HCT116 (cell line): ENCODE measurements around the gene MMD. TPM values are rescaled to one million over a fixed set of nuclear protein-coding genes. Genes with fewer than 3 reads are reported as not detected.

Source experiments
- ATAC-seq: fragments of 200-7000 bp; cut with Tn5 transposase; 2 replicates; pipeline ENCODE4 v1.9.1; 2020; ENCODE audit warnings: mild to moderate bottlenecking, moderate library complexity
- BruUV-seq: library from RNA; stranded (reverse); fragments of 400-500 nt; replicated peaks from 2 replicates; lab custom pipeline; 2021; lab: Mats Ljungman, UMichigan
- CTCF ChIA-PET: fragments of 300-600 bp; sonication (Branson Sonifier 250); formaldehyde crosslinking; loops from one replicate; lab custom pipeline; 2021; ENCODE audit warnings: antibody characterized with exemption; lab: Charles Lee
- POLR2A ChIA-PET: fragments of 300-600, 350-600 bp; sonication (Branson Sonifier 250); formaldehyde crosslinking; loops from one replicate; lab custom pipeline; 2021; ENCODE audit warnings: antibody characterized with exemption; lab: Charles Lee
- RAD21 ChIA-PET, 2 experiments: fragments of 300-600 bp; sonication (Branson Sonifier 250); formaldehyde crosslinking; loops; one replicate each; lab custom pipeline; 2023; ENCODE audit warnings: low total read pairs in 2 of 2; ENCODE audit not compliant: uncharacterized antibody in 2 of 2, unreplicated experiment in 2 of 2, low non-redundant PET in 1 of 2; lab: Charles Lee
- DNase-seq: peaks from one replicate; pipeline ENCODE4 v3.0.0-alpha.2; 2010; ENCODE audit warnings: low read depth, low spot score
- H2AFZ ChIP-seq: fragments of 200-600 bp; shearing (Covaris generic), sonication (generic); 2 replicates; pipeline ENCODE4 v1.6.1; 2017; ENCODE audit warnings: low read depth, mixed run types, mixed read lengths, antibody characterized with exemption, low read length; ENCODE audit not compliant: poor library complexity, severe bottlenecking
- H3K27ac ChIP-seq: 2 replicates; pipeline ENCODE4 v1.5.1; 2012; ENCODE audit warnings: low read depth, low read length
- H3K27me3 ChIP-seq: fragments of 200-600 bp; sonication (generic); 2 replicates; pipeline ENCODE4 v1.6.1; 2016; ENCODE audit warnings: mixed run types, low read length, mixed read lengths; ENCODE audit not compliant: insufficient read depth
- H3K36me3 ChIP-seq, 2 experiments: fragments of 200-500 bp in 1 of 2; fragments of 200-600 bp in 1 of 2; sonication (Bioruptor generic) in 1 of 2; sonication (generic) in 1 of 2; 2 replicates each; pipeline versions ENCODE4 v1.5.1 to v1.6.1; 2014 to 2016; ENCODE audit warnings: low read length in 2 of 2, inconsistent platforms in 1 of 2, mixed read lengths in 1 of 2, mixed run types in 1 of 2; ENCODE audit not compliant: insufficient read depth in 2 of 2, control insufficient read depth in 1 of 2
- H3K4me1 ChIP-seq, 2 experiments: fragments of 200-600 bp in 1 of 2; sonication (generic) in 1 of 2; 2 replicates each; pipeline versions ENCODE4 v1.5.1 to v1.6.1; 2012 to 2017; ENCODE audit warnings: low read length in 2 of 2, inconsistent platforms in 1 of 2, mild to moderate bottlenecking in 1 of 2, mixed read lengths in 1 of 2, mixed run types in 1 of 2, moderate library complexity in 1 of 2; ENCODE audit not compliant: insufficient read depth in 2 of 2, control insufficient read depth in 1 of 2
- H3K4me2 ChIP-seq: fragments of 200-600 bp; sonication (generic); 2 replicates; pipeline ENCODE4 v1.6.1; 2017; ENCODE audit warnings: mixed run types, low read length, mixed read lengths
- H3K4me3 ChIP-seq, 2 experiments: fragments of 200-600 bp in 1 of 2; sonication (generic) in 1 of 2; replicated peaks in 1 of 2; 2 replicates each; pipeline ENCODE4 v1.5.1; 2011 to 2016; ENCODE audit warnings: low read length in 2 of 2, control low read depth in 1 of 2, low read depth in 1 of 2, mild to moderate bottlenecking in 1 of 2, mixed read lengths in 1 of 2, mixed run types in 1 of 2
- H3K79me2 ChIP-seq: fragments of 200-600 bp; sonication (generic); 2 replicates; pipeline ENCODE4 v1.6.1; 2017; ENCODE audit warnings: mild to moderate bottlenecking, mixed run types, low read length, moderate library complexity, mixed read lengths; ENCODE audit not compliant: insufficient read depth
- H3K9ac ChIP-seq: fragments of 200-600 bp; sonication (generic); 2 replicates; pipeline ENCODE4 v1.6.1; 2016; ENCODE audit warnings: low read length, mixed read lengths
- H3K9me2 ChIP-seq: fragments of 200-600 bp; sonication (generic), shearing (Covaris generic); 2 replicates; pipeline ENCODE4 v1.6.1; 2017; ENCODE audit warnings: mixed run types, mild to moderate bottlenecking, moderate library complexity; ENCODE audit not compliant: insufficient read depth
- H3K9me3 ChIP-seq, 2 experiments: fragments of 200-500 bp in 1 of 2; fragments of 200-600 bp in 1 of 2; sonication (Bioruptor generic) in 1 of 2; sonication (generic) in 1 of 2; 2 replicates each; pipeline ENCODE4 v1.6.1; 2014 to 2017; ENCODE audit warnings: low read length in 2 of 2, mixed read lengths in 2 of 2, inconsistent platforms in 1 of 2, low read depth in 1 of 2, mild to moderate bottlenecking in 1 of 2, mixed run types in 1 of 2, moderate library complexity in 1 of 2; ENCODE audit not compliant: control insufficient read depth in 1 of 2, insufficient read depth in 1 of 2
- H4K20me1 ChIP-seq: fragments of 200-600 bp; sonication (generic), shearing (Covaris generic); 2 replicates; pipeline ENCODE4 v1.6.1; 2017; ENCODE audit warnings: mixed run types, mild to moderate bottlenecking, moderate library complexity; ENCODE audit not compliant: insufficient read depth
- ATF3 ChIP-seq: IDR thresholded peaks from 2 replicates; pipeline ENCODE4 v1.6.1; 2012
- CEBPB ChIP-seq: IDR thresholded peaks from 2 replicates; pipeline ENCODE4 v1.6.1; 2012; ENCODE audit warnings: low read depth
- CTCF ChIP-seq, 3 experiments: fragments of 200-600 bp in 1 of 3; sonication (generic) in 1 of 3; IDR thresholded peaks in 2 of 3; conservative IDR thresholded peaks in 1 of 3; 2 replicates each; pipeline ENCODE4 v1.5.1; 2012 to 2017; ENCODE audit warnings: low read depth in 2 of 3, low read length in 2 of 3, antibody characterized with exemption in 1 of 3, borderline replicate concordance in 1 of 3, control low read depth in 1 of 3, mild to moderate bottlenecking in 1 of 3, mixed read lengths in 1 of 3, mixed run types in 1 of 3, moderate library complexity in 1 of 3; ENCODE audit not compliant: insufficient read depth in 1 of 3
- ELF1 ChIP-seq: IDR thresholded peaks from 2 replicates; pipeline ENCODE4 v1.6.1; 2012; ENCODE audit warnings: low read depth, borderline replicate concordance
- EZH2 ChIP-seq: fragments of 200-600 bp; sonication (generic); IDR thresholded peaks from 2 replicates; pipeline ENCODE4 v1.6.1; 2017; ENCODE audit warnings: antibody characterized with exemption, mixed run types
- EZH2phosphoT487 ChIP-seq: fragments of 200-600 bp; IDR thresholded peaks from 2 replicates; pipeline ENCODE4 v1.6.1; 2018; ENCODE audit warnings: antibody characterized with exemption, borderline replicate concordance
- JUND ChIP-seq: IDR thresholded peaks from 2 replicates; pipeline ENCODE4 v1.6.1; 2012
- MAX ChIP-seq: IDR thresholded peaks from 2 replicates; pipeline ENCODE4 v1.6.1; 2012
- POLR2AphosphoS5 ChIP-seq: IDR thresholded peaks from 2 replicates; pipeline ENCODE4 v1.6.1; 2011; ENCODE audit warnings: mild to moderate bottlenecking, low read depth, low read length, moderate library complexity
- RAD21 ChIP-seq: IDR thresholded peaks from 2 replicates; pipeline ENCODE4 v1.6.1; 2012; ENCODE audit warnings: low read depth, mild to moderate bottlenecking
- REST ChIP-seq: IDR thresholded peaks from 2 replicates; pipeline ENCODE4 v1.6.1; 2012; ENCODE audit warnings: low read depth
- SIN3A ChIP-seq: IDR thresholded peaks from 2 replicates; pipeline ENCODE4 v1.6.1; 2012; ENCODE audit warnings: low read depth
- SP1 ChIP-seq: IDR thresholded peaks from 2 replicates; pipeline ENCODE4 v1.6.1; 2012; ENCODE audit warnings: low read depth
- SRF ChIP-seq: IDR thresholded peaks from 2 replicates; pipeline ENCODE4 v1.6.1; 2012; ENCODE audit warnings: low read depth
- ZBTB33 ChIP-seq: IDR thresholded peaks from 2 replicates; pipeline ENCODE4 v1.6.1; 2011; ENCODE audit warnings: mild to moderate bottlenecking, low read length, moderate library complexity; ENCODE audit not compliant: insufficient replicate concordance; ENCODE audit errors: extremely low read depth
- ZFX ChIP-seq: fragments of 450-650 bp; IDR thresholded peaks from 2 replicates; pipeline ENCODE4 v1.6.1; 2017
- ZNF274 ChIP-seq: fragments of 200-500 bp; sonication (Bioruptor generic); IDR thresholded peaks from 2 replicates; pipeline ENCODE4 v1.6.1; 2014; ENCODE audit warnings: mild to moderate bottlenecking, low read depth, low read length, inconsistent platforms
- intact Hi-C: fragments of 100-400 bp; cut with micrococcal nuclease; formaldehyde crosslinking; loops from 2 replicates; pipeline ENCODE4 v1.10.0; 2022
- total RNA-seq: library from RNA; stranded (reverse); gene quantifications from one replicate; pipeline ENCODE4 v1.2.1, GENCODE V29; 2021; ENCODE audit not compliant: unreplicated experiment

Gene MMD
- total RNA-seq, 1 experiment from 2014 or later, result 21.3 TPM

- Histone ChIP-seq H3K27me3 (peaks cover 16% of the 10 kb centered on the region; the same call in 1 of the 2 replicates), H3K4me2 (no peak overlapping the region), H3K27ac (no peak overlapping the region), H3K9ac (no peak overlapping the region), H3K9me2 (no peaks in the 10 kb centered on the region), H3K9me3 (no peaks in the 10 kb centered on the region), H3K36me3 (no peaks in the 10 kb centered on the region), H3K4me3 (no peak overlapping the region)
- RAD21 ChIA-PET, result no interaction called here
- CTCF ChIA-PET, result no interaction called here
- POLR2A ChIA-PET, result no interaction called here
- intact Hi-C loops, result no loop called here
- no peak for TF ChIP-seq SIN3A
- TF ChIP-seq REST, result no peak
- no peak for TF ChIP-seq JUND
- TF ChIP-seq RAD21, result no peak
- no peak for TF ChIP-seq SRF
- no peak for TF ChIP-seq ZFX
- no peak for TF ChIP-seq EZH2phosphoT487
- TF ChIP-seq SP1, result no peak
- TF ChIP-seq POLR2AphosphoS5, result no peak
- no peak for TF ChIP-seq ATF3
- no peak for TF ChIP-seq EZH2
- no peak for TF ChIP-seq MAX
- no peak for TF ChIP-seq ZBTB33
- TF ChIP-seq CTCF (IDR thresholded peaks at IDR 0.05 in 2 of 3, conservative IDR thresholded peaks at IDR 0.05 in 1 of 3; ENCODE audit: borderline replicate concordance in 1 of 3, insufficient read depth in 1 of 3, low read depth in 2 of 3, low read length in 2 of 3), result no peak
- TF ChIP-seq ELF1, result no peak
- no peak for TF ChIP-seq ZNF274
- no peak for TF ChIP-seq CEBPB
- TF ChIP-seq, all 23 proteins: peak for 0
- Histone ChIP-seq H3K4me1 (no peaks in the 10 kb centered on the region), H2AFZ (no peak overlapping the region), H3K79me2 (no peaks in the 10 kb centered on the region), H4K20me1 (no peaks in the 10 kb centered on the region)
- BruUV-seq, result no TSS peak
- ATAC-seq (no peak), DNase-seq (no peak)
Observed at GRCh38 chr17:55342800-55343585, 78.6 kb downstream of the MMD start.
